Upper lobe of left lung (tissue), 4 donors: ENCODE data around the gene GFPT2.

ENCODE experiments used
- CTCF ChIP-seq, 6 experiments: fragments of 450-650 bp in 4 of 6; fragments of 200-600 bp in 2 of 6; sonication (generic) in 2 of 6; IDR thresholded peaks; one replicate each; pipeline ENCODE4 v1.5.1; 2016 to 2019; ENCODE audit warnings: antibody characterized with exemption in 6 of 6
- POLR2A ChIP-seq, 4 donors: fragments of 450-650 bp; IDR thresholded peaks; one replicate each; pipeline ENCODE4 v1.5.1; 2016 to 2017; ENCODE audit warnings: antibody characterized with exemption in 4 of 4, mild to moderate bottlenecking in 2 of 4

- TF ChIP-seq POLR2A (IDR thresholded peaks at IDR 0.05), result no peak
- TF ChIP-seq CTCF (IDR thresholded peaks at IDR 0.05), result no peak
These were observed 23.4 kb downstream of the GFPT2 start for GRCh38 chr5:180329606-180330269.
